Ishikawa (cell line): Measurements from ENCODE around the gene CD59.

Experiments used
- EGR1 ChIP-seq: IDR thresholded peaks from 2 replicates; pipeline ENCODE4 v1.6.1; 2012
- EP300 ChIP-seq: IDR thresholded peaks from 2 replicates; pipeline ENCODE4 v1.6.1; 2012; ENCODE audit warnings: borderline replicate concordance
- NFIC ChIP-seq: IDR thresholded peaks from 2 replicates; pipeline ENCODE4 v1.6.1; 2012
- RAD21 ChIP-seq: IDR thresholded peaks from 2 replicates; pipeline ENCODE4 v1.6.1; 2012; ENCODE audit warnings: low read depth
- TAF1 ChIP-seq: IDR thresholded peaks from 2 replicates; pipeline ENCODE4 v1.6.1; 2012; ENCODE audit warnings: low read depth, mild to moderate bottlenecking
- TEAD4 ChIP-seq: IDR thresholded peaks from 2 replicates; pipeline ENCODE4 v1.6.1; 2012
- YY1 ChIP-seq: IDR thresholded peaks from 2 replicates; pipeline ENCODE4 v1.6.1; 2012; ENCODE audit warnings: low read depth
- ZBTB7A ChIP-seq: IDR thresholded peaks from 2 replicates; pipeline ENCODE4 v1.6.1; 2012; ENCODE audit warnings: low read depth
- TF ChIP-seq, protein P1 (sequence below): IDR thresholded peaks from 2 replicates; pipeline ENCODE4 v1.6.1; 2012
- TF ChIP-seq, protein P2 (sequence below): IDR thresholded peaks from 2 replicates; pipeline ENCODE4 v1.6.1; 2012

DNA sequence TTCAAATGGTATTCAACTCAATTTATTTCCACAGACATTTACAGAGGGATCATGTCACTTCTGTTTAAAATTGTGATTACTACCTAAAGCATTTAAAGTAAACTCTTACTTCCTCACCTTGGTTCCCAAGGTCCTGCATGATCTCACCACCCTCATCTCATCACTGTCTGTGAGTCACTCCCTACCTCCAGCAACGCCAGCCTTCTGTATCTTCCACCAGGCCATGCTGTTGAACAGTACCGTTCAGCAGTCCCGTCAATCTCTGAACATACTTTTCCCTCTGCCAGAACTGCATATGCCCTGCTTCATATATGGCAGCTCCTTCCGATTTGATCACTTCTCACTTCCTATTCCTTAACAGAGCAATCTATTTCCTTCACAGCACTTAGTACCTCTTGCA lies 36.1 kb upstream of the CD59 start:
- TF ChIP-seq EP300 (no peak), EGR1 (no peak), RAD21 (no peak), TEAD4 (no peak), NFIC (no peak), ZBTB7A (no peak), YY1 (no peak), TAF1 (no peak)
- TF ChIP-seq, protein P1, sequence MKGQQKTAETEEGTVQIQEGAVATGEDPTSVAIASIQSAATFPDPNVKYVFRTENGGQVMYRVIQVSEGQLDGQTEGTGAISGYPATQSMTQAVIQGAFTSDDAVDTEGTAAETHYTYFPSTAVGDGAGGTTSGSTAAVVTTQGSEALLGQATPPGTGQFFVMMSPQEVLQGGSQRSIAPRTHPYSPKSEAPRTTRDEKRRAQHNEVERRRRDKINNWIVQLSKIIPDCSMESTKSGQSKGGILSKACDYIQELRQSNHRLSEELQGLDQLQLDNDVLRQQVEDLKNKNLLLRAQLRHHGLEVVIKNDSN = no peak
- TF ChIP-seq, protein P2, sequence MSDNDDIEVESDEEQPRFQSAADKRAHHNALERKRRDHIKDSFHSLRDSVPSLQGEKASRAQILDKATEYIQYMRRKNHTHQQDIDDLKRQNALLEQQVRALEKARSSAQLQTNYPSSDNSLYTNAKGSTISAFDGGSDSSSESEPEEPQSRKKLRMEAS = no peak
